AG04450 (cell line): ENCODE measurements around the gene DMTF1. TPM values are rescaled to one million over a fixed set of nuclear protein-coding genes. Genes with fewer than 3 reads are reported as not detected.

Experiments
- CTCF ChIA-PET: fragments of 300-600, 350-600 bp; formaldehyde crosslinking; extraction: SDS; loops from one replicate; lab custom pipeline; 2022; ENCODE audit warnings: antibody characterized with exemption, inconsistent platforms; lab: Charles Lee
- POLR2A ChIA-PET: fragments of 350-600 bp; formaldehyde crosslinking; extraction: SDS; loops from one replicate; lab custom pipeline; 2021; ENCODE audit warnings: antibody characterized with exemption, inconsistent platforms; lab: Yijun Ruan, JAX
- DNase-seq: peaks from one replicate; pipeline ENCODE4 v3.0.0-alpha.2; 2011; ENCODE audit warnings: low read depth, low spot score
- H3K27ac ChIP-seq: one replicate; pipeline ENCODE4 v1.5.1; 2012; ENCODE audit warnings: low read depth, low read length, control low read depth
- H3K27me3 ChIP-seq: one replicate; pipeline ENCODE4 v1.6.0; 2012; ENCODE audit warnings: low read length; ENCODE audit not compliant: control insufficient read depth, insufficient read depth
- H3K4me3 ChIP-seq: 2 replicates; pipeline ENCODE4 v1.5.1; 2011; ENCODE audit warnings: mild to moderate bottlenecking, low read depth, low read length, control low read depth
- H3K9me3 ChIP-seq: 2 replicates; pipeline ENCODE4 v1.5.1; 2012; ENCODE audit warnings: low read length; ENCODE audit not compliant: control insufficient read depth, insufficient read depth
- polyA minus RNA-seq: library from RNA; depleted of rRNA, polyadenylated mRNA; stranded (reverse); fragments of >200 nt; gene quantifications from 2 replicates; pipeline ENCODE4 v1.2.3, GENCODE V29; 2011; rRNA and poly(A)+ RNA removed
- polyA plus RNA-seq: library from polyadenylated mRNA; depleted of rRNA; stranded (reverse); fragments of >200 nt; gene quantifications from 2 replicates; pipeline ENCODE4 v1.2.3, GENCODE V29; 2011; rRNA removed
- TF ChIP-seq, protein P1 (sequence below): IDR thresholded peaks from 2 replicates; pipeline ENCODE4 v1.5.1; 2011; ENCODE audit warnings: low read depth, low read length, control low read depth, inconsistent platforms

The DMTF1 gene, protein sequence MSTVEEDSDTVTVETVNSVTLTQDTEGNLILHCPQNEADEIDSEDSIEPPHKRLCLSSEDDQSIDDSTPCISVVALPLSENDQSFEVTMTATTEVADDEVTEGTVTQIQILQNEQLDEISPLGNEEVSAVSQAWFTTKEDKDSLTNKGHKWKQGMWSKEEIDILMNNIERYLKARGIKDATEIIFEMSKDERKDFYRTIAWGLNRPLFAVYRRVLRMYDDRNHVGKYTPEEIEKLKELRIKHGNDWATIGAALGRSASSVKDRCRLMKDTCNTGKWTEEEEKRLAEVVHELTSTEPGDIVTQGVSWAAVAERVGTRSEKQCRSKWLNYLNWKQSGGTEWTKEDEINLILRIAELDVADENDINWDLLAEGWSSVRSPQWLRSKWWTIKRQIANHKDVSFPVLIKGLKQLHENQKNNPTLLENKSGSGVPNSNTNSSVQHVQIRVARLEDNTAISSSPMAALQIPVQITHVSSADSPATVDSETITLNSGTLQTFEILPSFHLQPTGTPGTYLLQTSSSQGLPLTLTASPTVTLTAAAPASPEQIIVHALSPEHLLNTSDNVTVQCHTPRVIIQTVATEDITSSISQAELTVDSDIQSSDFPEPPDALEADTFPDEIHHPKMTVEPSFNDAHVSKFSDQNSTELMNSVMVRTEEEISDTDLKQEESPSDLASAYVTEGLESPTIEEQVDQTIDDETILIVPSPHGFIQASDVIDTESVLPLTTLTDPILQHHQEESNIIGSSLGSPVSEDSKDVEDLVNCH
- polyA plus RNA-seq (95.7 and 134 TPM in 2 replicates), polyA minus RNA-seq (81.6 and 146 TPM in 2 replicates)

DNA sequence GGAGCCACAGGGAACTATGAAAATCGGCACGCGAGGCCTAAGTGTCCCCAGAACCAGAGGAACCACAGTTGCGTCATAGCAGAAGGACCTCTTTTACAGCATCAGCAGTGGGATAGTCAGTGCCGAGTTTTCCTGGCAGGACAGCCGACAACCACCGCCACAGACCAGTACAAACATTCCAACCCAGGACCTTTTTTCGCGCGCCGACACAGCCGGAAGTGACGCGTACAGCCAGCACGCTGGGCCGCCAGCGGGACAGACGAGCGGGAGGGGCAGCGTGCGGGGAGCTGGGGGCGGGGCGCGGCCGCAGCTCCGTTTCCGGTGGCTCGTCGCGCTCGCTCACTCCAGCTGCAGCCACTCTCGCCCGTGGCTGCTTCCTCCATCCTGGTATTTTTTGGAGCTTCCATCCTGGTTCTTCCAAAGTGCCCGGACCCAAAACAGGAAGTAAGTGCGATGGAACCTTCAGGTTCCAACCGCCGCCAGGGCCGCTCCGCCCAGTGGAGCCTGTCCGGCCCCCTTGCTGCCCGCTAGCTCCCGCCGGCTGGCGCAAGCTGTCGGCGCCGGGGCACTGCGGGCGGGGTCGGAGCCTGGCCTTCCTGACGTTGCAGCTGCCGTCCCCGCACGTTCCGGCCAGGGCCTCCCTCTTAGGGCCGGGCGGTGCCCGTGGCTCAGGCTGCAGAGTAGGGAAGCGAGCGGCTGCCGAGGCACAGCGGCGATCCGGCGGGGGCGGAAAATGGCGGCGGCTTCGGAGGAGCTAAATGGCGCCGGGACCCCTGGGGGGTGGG lies at the start of gene DMTF1:
Gene DMTF1 (plus strand): TSS at position 342 of the 785 bp plus-strand sequence. CDS start 12,489 bp downstream, outside the sequence.
- CTCF ChIA-PET: interaction anchor here (0.9 to 2.2 kb wide), 5 partner anchors 22 to 264 kb away, joined by 3 to 7 read pairs (median 5); no protein-coding TSS in a partner anchor
- Histone ChIP-seq H3K9me3 (no peaks in the 10 kb centered on the region), H3K27ac (peak within 1 kb of the TSS; percentile 96), H3K27me3 (no peaks in the 10 kb centered on the region), H3K4me3 (peak within 1 kb of the TSS; percentile 81)
- peak; percentile 83 for DNase-seq
- TF ChIP-seq, protein P1, sequence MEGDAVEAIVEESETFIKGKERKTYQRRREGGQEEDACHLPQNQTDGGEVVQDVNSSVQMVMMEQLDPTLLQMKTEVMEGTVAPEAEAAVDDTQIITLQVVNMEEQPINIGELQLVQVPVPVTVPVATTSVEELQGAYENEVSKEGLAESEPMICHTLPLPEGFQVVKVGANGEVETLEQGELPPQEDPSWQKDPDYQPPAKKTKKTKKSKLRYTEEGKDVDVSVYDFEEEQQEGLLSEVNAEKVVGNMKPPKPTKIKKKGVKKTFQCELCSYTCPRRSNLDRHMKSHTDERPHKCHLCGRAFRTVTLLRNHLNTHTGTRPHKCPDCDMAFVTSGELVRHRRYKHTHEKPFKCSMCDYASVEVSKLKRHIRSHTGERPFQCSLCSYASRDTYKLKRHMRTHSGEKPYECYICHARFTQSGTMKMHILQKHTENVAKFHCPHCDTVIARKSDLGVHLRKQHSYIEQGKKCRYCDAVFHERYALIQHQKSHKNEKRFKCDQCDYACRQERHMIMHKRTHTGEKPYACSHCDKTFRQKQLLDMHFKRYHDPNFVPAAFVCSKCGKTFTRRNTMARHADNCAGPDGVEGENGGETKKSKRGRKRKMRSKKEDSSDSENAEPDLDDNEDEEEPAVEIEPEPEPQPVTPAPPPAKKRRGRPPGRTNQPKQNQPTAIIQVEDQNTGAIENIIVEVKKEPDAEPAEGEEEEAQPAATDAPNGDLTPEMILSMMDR: no peak
- POLR2A ChIA-PET: interaction anchor here (0.6 to 1.5 kb wide), 10 partner anchors 15 to 263 kb away, joined by 3 to 39 read pairs (median 4); partner anchors contain the start of genes CROT and TMEM243

DNA sequence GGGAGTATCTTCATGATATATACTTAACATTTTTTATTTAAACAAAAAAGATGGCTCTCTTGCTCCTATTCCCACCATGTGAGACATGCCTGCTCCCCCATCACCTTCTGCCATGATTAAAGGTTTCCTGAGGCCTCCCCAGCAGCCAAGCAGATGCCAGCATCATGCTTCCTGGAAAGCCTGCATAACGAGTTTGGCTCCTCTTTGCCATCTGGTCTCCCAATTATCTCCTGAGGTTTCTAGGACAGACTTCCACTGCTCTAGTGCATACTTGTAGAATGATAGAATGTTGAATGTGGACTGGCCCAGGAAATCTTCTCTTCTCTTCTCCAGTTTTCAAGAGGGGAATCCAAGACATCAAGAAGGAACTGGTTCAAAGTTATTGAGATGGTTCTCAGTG lies 46.9 kb upstream of the DMTF1 start:
- TF ChIP-seq, protein P1: no peak

DNA sequence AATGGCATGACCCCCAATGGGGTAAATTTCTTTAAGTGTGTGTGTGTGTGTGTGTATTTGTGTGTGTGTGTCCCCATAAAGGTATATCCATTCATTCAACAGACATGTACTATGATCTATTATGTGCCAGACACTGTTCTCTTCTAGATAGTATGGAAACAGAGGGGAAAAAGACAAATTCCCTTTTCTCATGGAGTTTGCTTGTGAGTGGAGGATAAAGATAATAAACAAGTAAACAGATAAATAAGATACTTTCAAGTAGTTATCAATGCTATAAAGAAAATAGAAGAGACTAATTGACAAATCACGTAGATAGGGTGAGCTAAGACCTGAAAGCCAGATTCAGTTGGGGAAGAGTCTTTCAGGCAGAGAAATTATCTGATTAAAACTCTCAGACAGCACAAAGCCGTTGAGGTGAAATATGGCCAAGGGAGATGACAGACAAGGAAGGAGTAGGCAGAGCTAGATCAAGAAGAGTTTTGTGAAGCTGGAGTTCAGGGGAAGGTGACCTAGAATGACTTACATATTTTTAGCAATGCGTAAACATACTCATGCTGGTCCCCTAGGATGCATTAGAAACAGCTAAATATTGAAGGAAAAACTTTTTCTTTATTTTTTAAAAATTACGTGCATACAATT lies 45.2 kb upstream of the DMTF1 start:
- Histone ChIP-seq H3K4me3 (no peak overlapping the region), H3K27me3 (no peaks in the 10 kb centered on the region), H3K9me3 (no peaks in the 10 kb centered on the region), H3K27ac (no peak overlapping the region)
- CTCF ChIA-PET: no interaction called here
- TF ChIP-seq, protein P1: no peak
- POLR2A ChIA-PET: no interaction called here
- DNase-seq: no peak

More for the DNA sequence above, 46.9 kb upstream of the DMTF1 start:
- no peak for DNase-seq
- Histone ChIP-seq H3K4me3 (no peak overlapping the region), H3K9me3 (no peaks in the 10 kb centered on the region), H3K27me3 (no peaks in the 10 kb centered on the region), H3K27ac (no peak overlapping the region)
- POLR2A ChIA-PET: no interaction called here
- CTCF ChIA-PET: no interaction called here

DNA sequence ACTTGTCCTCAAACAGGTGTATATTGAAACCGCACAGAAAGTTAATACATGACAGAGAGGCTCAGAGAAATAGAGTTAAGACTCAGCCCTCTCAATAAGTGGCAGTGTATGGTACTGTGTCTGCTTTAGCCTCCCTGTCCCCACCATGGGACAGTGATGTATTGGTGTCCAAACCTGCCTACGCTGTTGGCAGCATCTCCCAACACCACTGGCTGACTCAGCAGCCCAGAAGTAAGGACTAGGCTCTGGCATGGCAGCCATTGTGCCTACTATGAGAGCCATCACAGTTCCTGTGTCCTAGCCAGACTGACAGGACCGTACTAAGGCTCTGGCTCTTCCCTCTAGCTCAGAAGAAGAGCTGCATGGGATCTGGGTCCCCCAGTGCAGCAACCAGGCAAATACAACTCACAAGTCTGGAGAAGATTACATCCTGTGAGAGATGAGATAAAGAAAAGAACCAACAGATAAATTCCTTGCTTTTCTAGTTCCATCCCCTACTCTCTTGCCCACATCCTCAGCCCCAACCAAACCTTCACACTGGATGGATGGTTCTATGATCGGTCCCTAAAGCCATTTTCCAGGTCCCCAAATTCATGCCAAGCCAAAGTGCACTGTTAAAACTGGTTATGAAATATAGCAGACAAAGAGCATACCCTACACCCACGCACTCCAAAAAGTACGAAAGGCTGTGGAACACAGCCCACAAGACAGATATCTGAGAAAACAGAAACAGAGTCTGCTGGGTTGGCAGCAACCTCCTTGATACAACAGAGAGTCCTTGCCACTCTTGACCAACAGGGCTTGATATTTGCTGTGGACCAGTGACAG lies 44.1 kb upstream of the DMTF1 start:
- TF ChIP-seq, protein P1: no peak
- DNase-seq: no peak
- H3K27me3 ChIP-seq: no peaks in the 10 kb centered on the region
- CTCF ChIA-PET: no interaction called here
- no peak overlapping the region for H3K4me3 ChIP-seq
- POLR2A ChIA-PET: no interaction called here
- no peaks in the 10 kb centered on the region for H3K9me3 ChIP-seq
- H3K27ac ChIP-seq: no peak overlapping the region
